GM20000 (cell line): ENCODE measurements around the gene GSTM3.

Experiments used
- DNase-seq: peaks from one replicate; pipeline ENCODE4 v3.0.0; 2012; ENCODE audit warnings: low spot score
- TF ChIP-seq, protein P1 (sequence below): IDR thresholded peaks from 2 replicates; pipeline ENCODE4 v1.5.1; 2012; ENCODE audit warnings: mild to moderate bottlenecking, control low read depth; ENCODE audit errors: extremely low read depth, missing control alignments

GSTM3 gene

DNA sequence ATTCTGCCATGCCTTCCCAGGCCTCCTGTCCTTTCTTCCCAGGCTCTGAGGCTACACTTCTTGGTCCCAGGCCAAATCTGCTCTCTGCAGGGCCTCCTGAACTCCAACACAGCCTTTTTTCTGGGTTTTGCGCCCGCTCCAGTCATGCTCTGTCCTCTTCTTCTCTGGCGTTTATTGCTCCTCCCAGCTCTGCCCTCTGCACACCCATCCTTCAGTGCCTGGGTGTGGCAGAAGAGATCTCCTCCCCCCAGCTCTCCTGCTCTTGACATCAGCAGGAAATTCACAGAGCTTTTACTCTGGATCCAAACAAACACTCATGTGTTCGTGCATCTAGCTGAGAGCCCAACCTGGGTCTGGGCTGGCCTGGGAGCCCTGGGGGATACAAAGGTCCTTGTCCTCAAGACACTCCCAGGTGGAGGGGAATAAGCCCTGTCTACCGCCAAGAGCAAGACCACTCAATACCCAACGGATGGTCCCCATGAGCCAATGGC, 45.7 kb upstream of the GSTM3 start:
- TF ChIP-seq, protein P1, sequence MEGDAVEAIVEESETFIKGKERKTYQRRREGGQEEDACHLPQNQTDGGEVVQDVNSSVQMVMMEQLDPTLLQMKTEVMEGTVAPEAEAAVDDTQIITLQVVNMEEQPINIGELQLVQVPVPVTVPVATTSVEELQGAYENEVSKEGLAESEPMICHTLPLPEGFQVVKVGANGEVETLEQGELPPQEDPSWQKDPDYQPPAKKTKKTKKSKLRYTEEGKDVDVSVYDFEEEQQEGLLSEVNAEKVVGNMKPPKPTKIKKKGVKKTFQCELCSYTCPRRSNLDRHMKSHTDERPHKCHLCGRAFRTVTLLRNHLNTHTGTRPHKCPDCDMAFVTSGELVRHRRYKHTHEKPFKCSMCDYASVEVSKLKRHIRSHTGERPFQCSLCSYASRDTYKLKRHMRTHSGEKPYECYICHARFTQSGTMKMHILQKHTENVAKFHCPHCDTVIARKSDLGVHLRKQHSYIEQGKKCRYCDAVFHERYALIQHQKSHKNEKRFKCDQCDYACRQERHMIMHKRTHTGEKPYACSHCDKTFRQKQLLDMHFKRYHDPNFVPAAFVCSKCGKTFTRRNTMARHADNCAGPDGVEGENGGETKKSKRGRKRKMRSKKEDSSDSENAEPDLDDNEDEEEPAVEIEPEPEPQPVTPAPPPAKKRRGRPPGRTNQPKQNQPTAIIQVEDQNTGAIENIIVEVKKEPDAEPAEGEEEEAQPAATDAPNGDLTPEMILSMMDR: no peak
- no peak for DNase-seq

DNA sequence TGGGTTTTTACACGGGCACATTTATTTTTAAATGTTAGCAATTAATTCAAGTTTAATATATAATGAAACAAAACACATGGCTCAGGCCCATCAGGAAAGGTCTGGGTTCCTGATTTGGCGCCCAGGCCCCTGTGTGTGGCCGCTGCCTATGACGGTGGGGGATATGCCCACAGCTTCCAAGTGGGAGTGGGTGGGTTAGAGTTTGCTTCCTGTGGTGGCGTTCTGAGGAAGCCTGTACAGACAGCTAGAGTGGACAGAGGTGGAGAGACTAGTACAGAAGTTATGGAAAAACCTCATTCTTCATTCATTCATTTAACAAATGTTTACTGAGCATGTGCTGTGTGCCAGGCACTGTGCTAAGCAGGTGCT, 45.3 kb upstream of the GSTM3 start:
- TF ChIP-seq, protein P1: no peak
- DNase-seq: no peak

DNA sequence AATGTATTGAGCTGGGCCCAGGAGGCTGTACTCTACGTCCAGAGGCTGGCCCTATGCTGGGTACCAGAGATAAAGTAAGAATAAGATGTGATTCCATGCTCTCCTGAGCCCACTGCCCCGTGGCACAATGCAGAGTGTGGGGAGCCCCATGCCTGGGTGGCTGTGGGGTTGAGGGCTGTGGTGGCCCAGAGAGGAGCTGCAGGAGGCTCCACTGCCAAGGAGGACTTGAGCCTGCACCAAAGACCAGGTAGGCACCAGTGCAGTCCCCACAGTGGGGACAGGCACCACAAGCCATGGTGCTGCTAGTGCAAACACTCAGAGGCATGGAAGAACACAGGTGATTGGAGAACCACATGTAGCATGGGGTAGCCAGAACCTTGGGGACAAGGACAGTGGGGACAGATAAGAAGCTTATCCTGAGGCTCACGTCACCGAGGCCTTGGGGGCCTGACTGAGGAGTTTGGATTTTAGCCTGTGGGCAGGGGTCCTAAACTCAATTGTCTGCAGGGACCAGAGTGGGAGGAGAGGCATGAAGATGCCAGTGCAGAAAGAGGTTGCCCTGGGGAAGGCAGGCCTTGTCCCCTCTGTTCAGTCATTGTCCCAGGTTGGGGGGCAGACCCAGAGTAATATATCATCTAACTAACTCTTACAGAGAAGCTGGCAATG, 44.7 kb upstream of the GSTM3 start:
- no peak for DNase-seq
- TF ChIP-seq, protein P1: no peak

DNA sequence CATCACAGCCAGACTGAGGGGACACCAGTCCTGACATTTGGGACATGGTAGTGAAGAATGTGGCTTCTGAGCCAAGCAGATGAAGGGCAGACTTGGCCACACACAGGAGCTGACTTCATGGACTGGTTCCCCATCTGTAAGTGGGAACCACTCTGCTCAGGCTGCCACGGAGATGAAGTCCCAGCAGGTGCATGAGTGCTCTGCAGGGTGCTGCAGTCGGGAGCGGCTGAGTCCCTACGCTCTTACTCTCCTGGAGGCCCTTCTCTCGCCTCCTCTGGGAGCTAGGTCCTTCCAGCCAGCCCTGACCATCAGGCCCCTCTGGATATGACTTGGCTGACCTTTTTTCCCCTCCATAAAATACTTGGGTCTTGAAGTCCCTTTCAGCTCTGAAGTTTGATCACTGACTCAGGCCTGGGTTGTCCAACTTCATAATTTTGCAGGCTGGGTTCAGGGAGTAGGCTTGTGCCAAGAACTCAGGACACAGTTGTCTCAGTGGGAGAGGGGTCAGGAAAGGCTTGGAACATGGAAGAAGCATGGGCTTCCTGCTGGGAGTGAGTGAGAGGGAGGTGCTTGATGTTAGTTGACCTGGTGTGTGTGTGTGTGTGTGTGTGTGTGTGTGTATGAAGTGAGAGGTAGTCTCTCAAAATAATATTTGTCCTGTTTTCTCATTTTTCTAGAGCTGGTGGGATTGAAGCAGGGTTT, 43.9 kb upstream of the GSTM3 start:
- TF ChIP-seq, protein P1: no peak
- DNase-seq: no peak

DNA sequence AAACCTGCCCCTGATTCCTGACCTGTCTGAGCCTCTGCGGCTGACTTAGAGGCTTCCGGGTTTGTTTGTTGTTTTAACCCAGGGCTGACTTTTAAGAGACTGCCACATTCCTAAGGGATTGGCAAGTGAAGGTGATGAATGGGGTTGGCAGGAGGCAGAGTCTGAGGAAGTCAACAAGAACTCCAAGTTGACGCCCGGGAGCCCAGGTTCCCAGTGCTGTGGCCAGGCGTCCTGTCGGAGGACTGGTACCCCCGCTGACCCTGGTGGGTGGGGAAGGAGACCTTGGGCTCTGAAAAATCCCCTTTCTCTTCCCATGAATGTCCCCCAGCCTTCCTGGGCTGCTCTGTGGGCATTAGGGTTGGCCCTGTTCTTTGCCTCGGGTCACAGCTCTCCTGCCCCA, 42.6 kb upstream of the GSTM3 start:
- no peak for DNase-seq
- TF ChIP-seq, protein P1: no peak

DNA sequence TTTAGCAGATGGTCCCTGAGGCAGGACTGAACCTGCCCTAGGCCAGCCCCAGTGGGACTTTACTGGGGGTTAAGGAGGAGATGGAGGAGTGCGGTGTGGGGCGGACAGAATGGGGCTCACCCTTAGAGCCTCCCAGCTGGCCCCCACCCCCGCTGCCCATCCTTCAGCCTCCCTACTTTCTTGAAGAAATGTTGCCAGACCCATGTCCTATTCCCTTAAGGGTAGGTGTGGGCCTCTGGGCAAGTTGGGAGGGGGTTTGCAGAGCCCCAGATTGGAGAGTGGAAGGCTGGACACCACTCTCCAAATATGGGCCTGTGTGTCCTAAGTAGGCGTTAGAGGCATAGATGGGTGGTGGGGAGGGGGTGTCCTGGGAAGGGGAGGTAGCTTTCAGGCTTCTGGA, 42.1 kb upstream of the GSTM3 start:
- TF ChIP-seq, protein P1: no peak
- no peak for DNase-seq

DNA sequence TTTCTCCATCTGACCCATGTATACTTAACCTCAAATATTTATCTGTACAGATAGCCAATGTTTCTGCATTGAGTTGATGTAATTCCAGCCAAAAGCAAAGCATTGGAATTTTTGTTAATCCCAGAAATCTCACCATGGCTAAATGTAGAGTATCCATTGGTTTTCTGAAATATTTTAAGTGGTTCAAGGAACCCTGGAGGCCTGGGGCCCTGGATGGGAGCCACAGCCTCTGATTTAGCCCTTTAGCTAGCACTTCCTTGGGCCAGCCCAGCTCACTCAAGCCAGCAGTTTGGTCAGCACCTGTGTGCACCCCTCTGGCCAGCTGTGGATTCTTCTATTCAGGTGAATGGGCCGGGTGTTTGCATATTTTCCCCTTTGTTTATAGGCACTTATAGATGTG, 41.7 kb upstream of the GSTM3 start:
- TF ChIP-seq, protein P1: no peak
- no peak for DNase-seq
